Chondrocyte (in vitro differentiated cells): Measurements from ENCODE around the gene RGR. TPM values are rescaled to one million over a fixed set of nuclear protein-coding genes. Genes with fewer than 3 reads are reported as not detected.

ENCODE experiments used
- DNase-seq: peaks from one replicate; pipeline ENCODE4 v3.0.0; 2021; ENCODE audit warnings: mixed read lengths, low spot score
- H3K27ac Mint-ChIP-seq: one replicate; pipeline ENCODE4 v1.8.0; 2021; ENCODE audit warnings: mild to moderate bottlenecking, moderate library complexity, mixed read lengths; ENCODE audit not compliant: unreplicated experiment
- H3K27me3 Mint-ChIP-seq: 2 replicates; pipeline ENCODE4 v1.8.0; 2021; ENCODE audit warnings: low read depth, mixed read lengths
- H3K36me3 Mint-ChIP-seq: 2 replicates; pipeline ENCODE4 v1.8.0; 2021; ENCODE audit warnings: low read depth, mixed read lengths
- H3K4me1 Mint-ChIP-seq: 2 replicates; pipeline ENCODE4 v1.8.0; 2021; ENCODE audit warnings: low read depth, mild to moderate bottlenecking, mixed read lengths
- H3K4me3 Mint-ChIP-seq: one replicate; pipeline ENCODE4 v1.8.0; 2021; ENCODE audit warnings: mild to moderate bottlenecking, moderate library complexity, mixed read lengths; ENCODE audit not compliant: unreplicated experiment
- H3K9me3 Mint-ChIP-seq: 2 replicates; pipeline ENCODE4 v1.8.0; 2021; ENCODE audit warnings: low read depth, mixed read lengths
- CTCF ChIP-seq: fragments of 200-600 bp; sonication (generic); IDR thresholded peaks from 2 replicates; pipeline ENCODE4 v1.5.0; 2021; ENCODE audit warnings: antibody characterized with exemption, mild to moderate bottlenecking, moderate library complexity
- total RNA-seq: library from RNA; stranded (reverse); gene quantifications from 3 replicates; pipeline ENCODE4 v1.2.1, GENCODE V29; 2021

Gene RGR
- total RNA-seq, 1 donor from 2014 or later, result not detected

- Mint-ChIP-seq H3K36me3 (no peaks in the 10 kb centered on the region), H3K4me1 (no peaks in the 10 kb centered on the region)
These were observed 9.8 kb upstream of the RGR start for GRCh38 chr10:84235096-84235495.

GRCh38 chr10:84236807-84237198 is 8.1 kb upstream of the RGR start:
- Mint-ChIP-seq H3K4me1 (no peaks in the 10 kb centered on the region), H3K27me3 (peaks cover 25% of the 10 kb centered on the region)
- DNase-seq, result no peak

More at GRCh38 chr10:84235096-84235495, 9.8 kb upstream of the RGR start:
- Mint-ChIP-seq H3K4me3 (no peak overlapping the region), H3K27me3 (peaks cover 27% of the 10 kb centered on the region), H3K9me3 (no peaks in the 10 kb centered on the region), H3K27ac (no peak overlapping the region)
- TF ChIP-seq CTCF, result no peak
- DNase-seq, result no peak

GRCh38 chr10:84237199-84238051 is 7.4 kb upstream of the RGR start:
- no peak for DNase-seq
- peaks cover 21% of the 10 kb centered on the region for H3K27me3 Mint-ChIP-seq
- peak; percentile 23 for TF ChIP-seq CTCF

More at GRCh38 chr10:84236807-84237198, 8.1 kb upstream of the RGR start:
- Mint-ChIP-seq H3K9me3 (no peaks in the 10 kb centered on the region), H3K36me3 (no peaks in the 10 kb centered on the region), H3K27ac (no peak overlapping the region), H3K4me3 (no peak overlapping the region)
- TF ChIP-seq CTCF, result no peak

GRCh38 chr10:84238909-84239308 is 5.9 kb upstream of the RGR start:
- no peaks in the 10 kb centered on the region for H3K9me3 Mint-ChIP-seq
- no peak for DNase-seq
- no peak overlapping the region for H3K27ac Mint-ChIP-seq

More at GRCh38 chr10:84237199-84238051, 7.4 kb upstream of the RGR start:
- no peak overlapping the region for H3K4me3 Mint-ChIP-seq
- H3K9me3 Mint-ChIP-seq, result no peaks in the 10 kb centered on the region
- H3K4me1 Mint-ChIP-seq, result no peaks in the 10 kb centered on the region
- no peaks in the 10 kb centered on the region for H3K36me3 Mint-ChIP-seq
- no peak overlapping the region for H3K27ac Mint-ChIP-seq

More at GRCh38 chr10:84238909-84239308, 5.9 kb upstream of the RGR start:
- Mint-ChIP-seq H3K27me3 (peaks cover 21% of the 10 kb centered on the region), H3K36me3 (no peaks in the 10 kb centered on the region), H3K4me3 (no peak overlapping the region), H3K4me1 (no peaks in the 10 kb centered on the region)
- TF ChIP-seq CTCF, result no peak
